Measurements from ENCODE around the gene GALNTL6.
"Not testable (repeated sequence)": the region's sequence is repeated elsewhere in the genome, so short reads cannot be mapped to it uniquely, and the experiment has no call there.

The GALNTL6 gene

GRCh38 chr4:172379834-172380233 lies 566.6 kb downstream of the GALNTL6 start:
- no peak for DNase-seq (ENCODE audit: low read depth in 2 of 2)

- no peak for DNase-seq (ENCODE audit: low read depth in 2 of 2)
Observed at GRCh38 chr4:172390331-172390730, 577.1 kb downstream of the GALNTL6 start.

- DNase-seq (ENCODE audit: low read depth in 2 of 2): no peak
Observed at GRCh38 chr4:172392741-172393140, 579.5 kb downstream of the GALNTL6 start.

- DNase-seq (ENCODE audit: low read depth in 2 of 2): no peak
Observed at GRCh38 chr4:172393220-172393619, 580.0 kb downstream of the GALNTL6 start.

- DNase-seq (ENCODE audit: low read depth in 2 of 2): no peak
Observed at GRCh38 chr4:172404676-172405075, 591.5 kb downstream of the GALNTL6 start.

GRCh38 chr4:172410363-172410762 lies 597.2 kb downstream of the GALNTL6 start:
- DNase-seq (ENCODE audit: low read depth in 2 of 2): no peak

GRCh38 chr4:172411149-172411548 lies 597.9 kb downstream of the GALNTL6 start:
- no peak for DNase-seq (ENCODE audit: low read depth in 2 of 2)

GRCh38 chr4:172412851-172413580 lies 599.8 kb downstream of the GALNTL6 start:
- DNase-seq (ENCODE audit: low read depth in 2 of 2): no peak

- DNase-seq (ENCODE audit: low read depth in 2 of 2): not testable (repeated sequence)
Observed at GRCh38 chr4:172428979-172429378, 615.8 kb downstream of the GALNTL6 start.

- DNase-seq (ENCODE audit: low read depth in 2 of 2): no peak
Observed at GRCh38 chr4:172480471-172480870, 667.3 kb downstream of the GALNTL6 start.

- no peak for DNase-seq (ENCODE audit: low read depth in 2 of 2)
Observed at GRCh38 chr4:172481802-172482508, 668.8 kb downstream of the GALNTL6 start.

GRCh38 chr4:172485007-172485406 lies 671.8 kb downstream of the GALNTL6 start:
- DNase-seq (ENCODE audit: low read depth in 2 of 2): no peak

- DNase-seq (ENCODE audit: low read depth in 2 of 2): no peak
Observed at GRCh38 chr4:172486531-172486930, 673.3 kb downstream of the GALNTL6 start.

GRCh38 chr4:172489861-172490260 lies 676.7 kb downstream of the GALNTL6 start:
- no peak for DNase-seq (ENCODE audit: low read depth in 2 of 2)

GRCh38 chr4:172495769-172496168 lies 682.6 kb downstream of the GALNTL6 start:
- no peak for DNase-seq (ENCODE audit: low read depth in 2 of 2)

GRCh38 chr4:172497321-172497720 lies 684.1 kb downstream of the GALNTL6 start:
- no peak for DNase-seq (ENCODE audit: low read depth in 2 of 2)

- no peak for DNase-seq (ENCODE audit: low read depth in 2 of 2)
Observed at GRCh38 chr4:172514011-172514410, 700.8 kb downstream of the GALNTL6 start.

GRCh38 chr4:172514801-172515200 lies 701.6 kb downstream of the GALNTL6 start:
- no peak for DNase-seq (ENCODE audit: low read depth in 2 of 2)

- DNase-seq (ENCODE audit: low read depth in 2 of 2): no peak
Observed at GRCh38 chr4:172515266-172515879, 702.2 kb downstream of the GALNTL6 start.

GRCh38 chr4:172517391-172517790 lies 704.2 kb downstream of the GALNTL6 start:
- no peak for DNase-seq (ENCODE audit: low read depth in 2 of 2)

GRCh38 chr4:172521248-172521647 lies 708.0 kb downstream of the GALNTL6 start:
- DNase-seq (ENCODE audit: low read depth in 2 of 2): no peak

- DNase-seq (ENCODE audit: low read depth in 2 of 2): no peak
Observed at GRCh38 chr4:172521680-172522079, 708.5 kb downstream of the GALNTL6 start.

GRCh38 chr4:172543249-172543648 lies 730.0 kb downstream of the GALNTL6 start:
- DNase-seq (ENCODE audit: low read depth in 2 of 2): no peak

Measured in stimulated activated CD8-positive, alpha-beta memory T cell treated with anti-CD3 and anti-CD28 coated beads, Interleukin-15, amount 100 ng/mL, for 48 hours (primary cell).